IPS-15b (cell line): ENCODE results near the gene GPBP1.
"Not testable (repeated sequence)": the region's sequence is repeated elsewhere in the genome, so short reads cannot be mapped to it uniquely, and the experiment has no call there.

Source experiments
- H3K27me3 ChIP-seq: one replicate; pipeline ENCODE4 v1.6.1; 2013; ENCODE audit warnings: low read length; ENCODE audit not compliant: control insufficient read depth, insufficient read depth
- H3K36me3 ChIP-seq: one replicate; pipeline ENCODE4 v1.6.1; 2013; ENCODE audit warnings: low read length; ENCODE audit not compliant: control insufficient read depth, insufficient read depth
- H3K4me1 ChIP-seq: one replicate; pipeline ENCODE4 v1.6.1; 2013; ENCODE audit warnings: mild to moderate bottlenecking, low read length; ENCODE audit not compliant: control insufficient read depth, insufficient read depth
- H3K4me3 ChIP-seq: one replicate; pipeline ENCODE4 v1.5.1; 2013; ENCODE audit warnings: low read depth, low read length
- H3K9ac ChIP-seq: one replicate; pipeline ENCODE4 v1.6.1; 2013; ENCODE audit warnings: low read depth, mild to moderate bottlenecking, low read length
- H3K9me3 ChIP-seq: one replicate; pipeline ENCODE4 v1.6.1; 2013; ENCODE audit warnings: mild to moderate bottlenecking, low read length; ENCODE audit not compliant: control insufficient read depth, insufficient read depth

GPBP1 gene

GRCh38 chr5:57258943-57259342, 85.1 kb downstream of the GPBP1 start:
- H3K4me3 ChIP-seq: no peak overlapping the region
- no peaks in the 10 kb centered on the region for H3K4me1 ChIP-seq
- H3K9me3 ChIP-seq: no peaks in the 10 kb centered on the region
- H3K36me3 ChIP-seq: peaks cover 6% of the 10 kb centered on the region
- no peaks in the 10 kb centered on the region for H3K27me3 ChIP-seq
- H3K9ac ChIP-seq: no peak overlapping the region

GRCh38 chr5:57259704-57260103, 85.8 kb downstream of the GPBP1 start:
- Histone ChIP-seq H3K9me3 (no peaks in the 10 kb centered on the region), H3K9ac (no peak overlapping the region), H3K36me3 (peaks cover 6% of the 10 kb centered on the region), H3K4me1 (no peaks in the 10 kb centered on the region), H3K27me3 (no peaks in the 10 kb centered on the region), H3K4me3 (no peak overlapping the region)

GRCh38 chr5:57262541-57262940, 88.7 kb downstream of the GPBP1 start:
- Histone ChIP-seq H3K4me3 (no peak overlapping the region), H3K9ac (no peak overlapping the region), H3K9me3 (no peaks in the 10 kb centered on the region), H3K36me3 (peaks cover 3% of the 10 kb centered on the region), H3K27me3 (no peaks in the 10 kb centered on the region), H3K4me1 (no peaks in the 10 kb centered on the region)

- Histone ChIP-seq H3K27me3 (no peaks in the 10 kb centered on the region), H3K9ac (no peak overlapping the region), H3K36me3 (no peaks in the 10 kb centered on the region)
Observed at GRCh38 chr5:57267805-57268204, 93.9 kb downstream of the GPBP1 start.

GRCh38 chr5:57276353-57276752, 102.5 kb downstream of the GPBP1 start:
- Histone ChIP-seq H3K36me3 (no peaks in the 10 kb centered on the region), H3K27me3 (no peaks in the 10 kb centered on the region), H3K4me1 (no peaks in the 10 kb centered on the region), H3K9ac (no peak overlapping the region), H3K4me3 (no peak overlapping the region), H3K9me3 (no peaks in the 10 kb centered on the region)

More at GRCh38 chr5:57267805-57268204, 93.9 kb downstream of the GPBP1 start:
- H3K4me3 ChIP-seq: no peak overlapping the region
- no peaks in the 10 kb centered on the region for H3K4me1 ChIP-seq
- H3K9me3 ChIP-seq: no peaks in the 10 kb centered on the region

GRCh38 chr5:57277085-57277484, 103.2 kb downstream of the GPBP1 start:
- H3K9ac ChIP-seq: no peak overlapping the region
- H3K27me3 ChIP-seq: no peaks in the 10 kb centered on the region
- H3K4me1 ChIP-seq: no peaks in the 10 kb centered on the region
- H3K4me3 ChIP-seq: no peak overlapping the region
- H3K36me3 ChIP-seq: no peaks in the 10 kb centered on the region
- no peaks in the 10 kb centered on the region for H3K9me3 ChIP-seq

GRCh38 chr5:57280853-57281252, 107.0 kb downstream of the GPBP1 start:
- Histone ChIP-seq H3K4me1 (no peaks in the 10 kb centered on the region), H3K4me3 (no peak overlapping the region), H3K9ac (no peak overlapping the region), H3K27me3 (no peaks in the 10 kb centered on the region), H3K36me3 (no peaks in the 10 kb centered on the region), H3K9me3 (no peaks in the 10 kb centered on the region)

GRCh38 chr5:57285084-57285483, 111.2 kb downstream of the GPBP1 start:
- H3K9me3 ChIP-seq, H3K4me3 ChIP-seq, H3K4me1 ChIP-seq, H3K9ac ChIP-seq, H3K36me3 ChIP-seq, H3K27me3 ChIP-seq: not testable (repeated sequence)

- Histone ChIP-seq H3K27me3 (no peaks in the 10 kb centered on the region), H3K4me3 (no peak overlapping the region), H3K9ac (no peak overlapping the region), H3K36me3 (no peaks in the 10 kb centered on the region), H3K4me1 (no peaks in the 10 kb centered on the region), H3K9me3 (no peaks in the 10 kb centered on the region)
Observed at GRCh38 chr5:57291894-57292293, 118.0 kb downstream of the GPBP1 start.

GRCh38 chr5:57292336-57292735, 118.5 kb downstream of the GPBP1 start:
- Histone ChIP-seq H3K27me3 (no peaks in the 10 kb centered on the region), H3K4me1 (no peaks in the 10 kb centered on the region), H3K4me3 (no peak overlapping the region), H3K9me3 (no peaks in the 10 kb centered on the region), H3K9ac (no peak overlapping the region), H3K36me3 (no peaks in the 10 kb centered on the region)

GRCh38 chr5:57298295-57298984, 124.6 kb downstream of the GPBP1 start:
- Histone ChIP-seq H3K4me3 (no peak overlapping the region), H3K36me3 (no peaks in the 10 kb centered on the region), H3K9me3 (no peaks in the 10 kb centered on the region), H3K4me1 (no peaks in the 10 kb centered on the region), H3K27me3 (no peaks in the 10 kb centered on the region), H3K9ac (no peak overlapping the region)

- Histone ChIP-seq H3K4me3 (no peak overlapping the region), H3K9ac (no peak overlapping the region), H3K9me3 (no peaks in the 10 kb centered on the region), H3K4me1 (no peaks in the 10 kb centered on the region), H3K27me3 (no peaks in the 10 kb centered on the region), H3K36me3 (no peaks in the 10 kb centered on the region)
Observed at GRCh38 chr5:57298985-57299491, 125.2 kb downstream of the GPBP1 start.
